ENCODE results near the gene SUGP2.
"Not testable (repeated sequence)": the region's sequence is repeated elsewhere in the genome, so short reads cannot be mapped to it uniquely, and the experiment has no call there.

The SUGP2 gene

DNA sequence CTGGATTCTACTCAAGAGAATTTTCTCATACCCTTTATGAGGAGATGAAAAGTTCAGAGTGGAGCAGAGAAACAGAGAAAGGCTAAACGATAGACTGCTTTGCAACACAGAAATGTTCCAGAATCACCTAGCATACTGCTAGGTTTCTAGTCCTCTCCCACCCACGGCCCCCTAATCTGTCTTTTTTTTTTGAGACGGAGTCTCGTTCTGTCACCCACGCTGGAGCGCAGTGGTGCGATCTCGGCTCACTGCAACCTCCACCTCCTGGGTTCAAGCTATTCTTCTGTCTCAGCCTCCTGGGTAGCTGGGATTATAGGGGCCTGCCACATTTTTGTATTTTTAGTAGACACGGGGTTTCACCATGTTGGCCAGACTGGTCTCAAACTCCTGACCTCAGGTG lies 4.8 kb downstream of the SUGP2 start:
- DNase-seq = no peak

DNA sequence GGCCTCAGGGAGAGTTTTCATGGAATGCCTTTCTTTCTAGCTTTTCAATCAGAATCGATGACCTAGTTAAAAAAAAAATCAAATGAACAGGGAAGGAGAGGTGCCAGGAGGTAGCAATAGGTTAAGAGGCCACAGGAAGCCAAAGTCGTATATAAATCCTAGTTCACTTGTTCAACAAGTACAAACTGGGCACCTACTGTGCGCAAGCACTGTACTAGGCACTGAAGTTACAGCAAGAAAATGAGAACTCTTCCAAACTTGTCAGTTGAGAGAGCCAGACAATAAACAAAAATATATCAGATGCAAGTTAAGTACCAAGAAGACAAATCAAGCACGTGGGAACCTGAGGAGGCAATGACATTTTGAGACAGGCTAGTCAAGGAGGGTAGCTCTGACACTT lies 6.1 kb downstream of the SUGP2 start:
- no peak for DNase-seq

DNA sequence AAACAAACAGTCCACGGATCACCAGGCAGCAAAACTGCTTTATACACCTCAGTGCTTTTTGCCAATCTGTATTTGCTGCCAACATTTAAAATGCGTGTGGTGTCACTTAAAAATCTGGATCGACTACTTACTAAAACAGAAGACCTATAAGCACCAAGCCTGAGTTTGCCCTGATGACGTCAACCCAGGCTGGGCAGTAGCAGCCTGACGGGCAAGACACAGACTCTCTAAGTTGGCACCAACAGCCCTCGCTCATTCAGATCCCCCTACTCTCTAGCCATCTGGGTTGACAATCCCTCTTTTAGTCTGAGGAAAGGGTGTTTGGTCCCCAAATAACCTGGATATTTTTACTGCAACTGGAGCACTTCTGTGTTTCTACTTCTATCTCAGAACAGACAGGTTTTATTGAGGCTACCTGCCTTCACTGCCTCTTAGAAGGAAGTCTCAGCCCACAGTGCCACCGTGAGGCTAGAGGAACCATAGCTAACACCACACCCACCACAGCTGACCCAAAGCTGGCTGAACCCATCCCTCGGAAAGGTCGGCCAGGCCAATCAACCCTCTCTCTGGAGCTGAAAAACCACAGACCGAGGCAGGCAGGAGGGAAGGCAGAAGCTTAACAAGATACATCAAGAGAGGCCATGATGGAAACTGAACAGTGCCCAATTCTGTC lies 6.9 kb downstream of the SUGP2 start:
- no peak for DNase-seq

DNA sequence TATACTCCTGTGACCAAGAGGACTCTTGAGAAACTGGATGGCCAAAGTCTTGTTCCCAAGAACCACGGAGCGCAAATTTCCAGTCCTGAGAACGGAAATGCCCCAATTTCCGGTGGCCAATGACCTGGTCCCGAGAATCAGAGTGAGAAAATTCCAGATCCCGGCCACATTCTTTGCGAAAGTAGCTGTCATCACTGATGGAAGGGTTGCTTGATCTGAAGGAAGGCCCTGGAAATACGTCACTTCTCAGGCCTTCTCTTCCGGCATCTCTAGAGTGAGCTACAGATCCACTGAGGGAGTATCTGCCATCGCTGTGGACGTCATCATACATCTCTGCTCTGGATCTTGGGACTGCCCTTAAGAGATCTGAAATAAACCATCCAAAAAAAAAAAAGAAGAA lies 7.5 kb downstream of the SUGP2 start:
- DNase-seq = no peak

DNA sequence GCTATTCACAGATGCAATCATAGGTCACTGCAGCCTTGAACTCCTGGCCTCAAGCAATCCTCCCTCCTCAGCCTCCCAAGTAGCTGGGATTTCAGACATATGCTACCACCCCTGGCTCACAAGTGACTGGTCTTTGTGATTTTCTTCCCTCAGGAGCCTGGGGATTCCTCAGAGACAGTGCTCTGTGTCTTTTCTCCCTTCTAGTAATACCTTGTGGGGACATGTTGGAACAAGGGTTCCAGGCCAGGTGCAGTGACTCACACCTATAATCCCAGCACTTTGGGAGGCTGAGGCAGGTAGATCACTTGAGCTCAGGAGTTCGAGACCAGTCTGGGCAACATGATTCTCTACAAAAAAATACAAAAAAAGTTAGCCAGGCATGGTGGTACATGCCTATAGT lies 9.9 kb downstream of the SUGP2 start:
- DNase-seq = not testable (repeated sequence)

DNA sequence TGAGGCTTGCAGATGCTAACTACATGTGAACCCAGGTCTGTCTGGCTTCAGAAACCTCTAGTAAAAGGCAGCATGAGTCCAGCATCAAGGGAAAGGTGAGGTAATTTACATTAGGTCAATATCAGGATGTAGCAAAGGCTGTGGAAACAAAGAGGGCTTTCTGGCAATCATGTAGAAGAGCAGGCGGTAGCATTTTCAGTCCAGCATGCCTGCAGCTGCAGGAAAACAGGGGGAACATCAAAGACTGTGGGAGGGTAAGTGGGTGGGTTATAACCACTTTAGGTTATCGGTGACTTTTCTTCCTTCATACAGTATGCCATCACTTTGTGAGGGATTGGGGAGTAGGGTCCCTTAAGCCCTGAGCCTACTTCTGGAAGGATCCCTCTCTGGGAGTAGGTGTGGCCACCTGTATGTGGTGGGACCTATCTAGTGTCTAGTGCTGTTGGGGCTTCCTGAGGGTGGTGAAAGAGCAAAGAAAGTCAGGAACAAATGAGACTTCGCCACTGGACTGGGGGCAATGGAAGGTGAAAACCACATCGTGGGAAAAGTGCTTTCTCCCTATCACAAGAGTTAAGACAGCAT lies 10.8 kb downstream of the SUGP2 start:
- no peak for DNase-seq

DNA sequence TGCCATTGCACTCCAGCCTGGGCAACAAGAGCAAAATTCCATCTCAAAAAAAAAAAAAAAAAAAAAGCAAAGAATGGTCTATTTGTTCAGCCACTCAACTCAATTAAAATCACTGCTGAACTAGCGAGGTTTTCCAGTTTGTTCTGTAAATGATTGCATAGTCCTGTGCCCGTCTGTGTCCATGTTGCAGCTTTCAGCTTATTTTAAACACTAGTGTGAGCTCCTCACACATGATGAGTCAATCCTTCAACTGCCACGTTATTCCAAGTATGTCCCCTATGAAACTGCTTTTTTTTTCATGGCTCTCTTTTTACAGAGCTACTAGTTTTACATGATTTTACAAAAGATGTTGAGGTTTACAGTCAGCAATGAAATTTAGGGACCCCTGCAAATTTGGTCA lies 12.2 kb downstream of the SUGP2 start:
- no peak for DNase-seq

DNA sequence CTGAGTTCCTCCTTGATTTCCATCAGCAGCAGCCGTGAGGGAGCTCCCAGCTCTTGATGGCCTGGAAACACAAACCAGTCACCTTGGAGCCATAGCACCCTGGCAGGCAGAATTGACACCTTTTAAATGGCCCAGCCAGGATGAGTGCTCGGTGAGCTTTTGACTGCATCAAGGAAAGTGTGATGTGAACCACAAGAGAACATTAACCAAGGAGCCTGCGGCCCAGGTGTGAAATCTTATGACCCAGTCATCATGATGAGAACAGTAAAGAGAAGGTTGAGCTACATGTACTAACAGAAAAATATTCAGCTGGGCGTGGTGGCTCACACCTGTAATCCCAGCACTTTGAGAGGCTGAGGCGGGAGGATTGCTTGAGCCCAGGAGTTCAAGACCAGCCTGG lies 22.8 kb downstream of the SUGP2 start:
- DNase-seq = no peak

DNA sequence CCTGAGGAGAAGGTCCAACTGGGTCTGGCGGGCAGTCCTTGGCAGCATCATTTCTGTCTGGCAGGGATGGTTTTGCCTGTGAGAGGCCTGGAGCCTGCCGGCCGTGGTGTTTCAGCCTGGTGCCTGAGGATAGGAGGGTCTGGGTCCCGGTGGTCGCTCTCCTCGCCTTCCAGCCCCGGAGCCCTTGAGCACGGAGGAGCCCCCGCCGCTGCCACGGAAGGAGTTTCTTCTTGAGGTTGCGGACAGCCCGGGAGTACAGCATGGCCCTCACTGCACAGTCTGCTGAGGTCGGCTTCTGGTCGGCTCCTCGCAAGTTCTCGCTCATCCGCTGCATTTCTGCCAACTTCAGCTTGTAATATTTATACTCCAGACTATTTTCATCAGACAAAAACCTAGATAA lies 23.4 kb downstream of the SUGP2 start:
- DNase-seq = no peak

DNA sequence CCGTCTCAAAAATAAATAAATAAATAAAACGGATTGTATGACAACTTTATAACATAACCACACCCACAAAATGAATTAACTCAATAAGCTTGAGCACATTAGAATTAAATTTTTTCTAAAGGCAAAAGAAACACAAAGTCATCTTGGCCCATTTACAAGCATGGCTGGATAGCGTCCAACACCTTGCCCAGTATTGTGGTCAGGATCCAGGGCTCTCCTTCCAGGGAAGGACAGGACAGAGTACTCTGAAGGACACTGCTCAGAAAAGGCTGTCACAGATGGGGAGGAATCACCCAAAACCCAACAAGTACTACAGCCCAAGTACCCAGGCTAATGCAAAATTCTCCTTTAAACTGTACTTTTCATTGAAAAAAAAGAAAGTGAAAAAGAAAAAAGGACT lies 27.1 kb downstream of the SUGP2 start:
- no peak for DNase-seq

DNA sequence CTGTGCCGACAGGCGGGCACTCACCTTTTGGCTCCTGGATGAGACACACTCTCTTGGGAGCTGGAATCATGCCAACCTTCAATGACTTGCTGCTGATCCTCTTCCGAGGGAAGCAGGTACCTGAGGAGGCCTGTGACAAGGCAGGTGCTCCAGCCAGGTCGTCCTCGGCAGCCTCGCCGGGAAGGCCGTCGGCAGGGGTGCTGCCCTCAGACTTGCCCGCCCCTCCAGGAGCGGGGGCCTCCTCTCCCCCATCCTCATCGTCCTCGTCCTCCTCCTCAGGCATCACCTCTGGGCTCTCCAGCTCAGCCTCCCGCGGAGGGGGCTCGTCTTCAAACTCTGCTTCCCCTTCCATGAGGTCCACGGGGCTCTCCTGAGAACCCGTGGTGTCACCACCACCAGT lies 29.2 kb downstream of the SUGP2 start:
- DNase-seq = no peak

DNA sequence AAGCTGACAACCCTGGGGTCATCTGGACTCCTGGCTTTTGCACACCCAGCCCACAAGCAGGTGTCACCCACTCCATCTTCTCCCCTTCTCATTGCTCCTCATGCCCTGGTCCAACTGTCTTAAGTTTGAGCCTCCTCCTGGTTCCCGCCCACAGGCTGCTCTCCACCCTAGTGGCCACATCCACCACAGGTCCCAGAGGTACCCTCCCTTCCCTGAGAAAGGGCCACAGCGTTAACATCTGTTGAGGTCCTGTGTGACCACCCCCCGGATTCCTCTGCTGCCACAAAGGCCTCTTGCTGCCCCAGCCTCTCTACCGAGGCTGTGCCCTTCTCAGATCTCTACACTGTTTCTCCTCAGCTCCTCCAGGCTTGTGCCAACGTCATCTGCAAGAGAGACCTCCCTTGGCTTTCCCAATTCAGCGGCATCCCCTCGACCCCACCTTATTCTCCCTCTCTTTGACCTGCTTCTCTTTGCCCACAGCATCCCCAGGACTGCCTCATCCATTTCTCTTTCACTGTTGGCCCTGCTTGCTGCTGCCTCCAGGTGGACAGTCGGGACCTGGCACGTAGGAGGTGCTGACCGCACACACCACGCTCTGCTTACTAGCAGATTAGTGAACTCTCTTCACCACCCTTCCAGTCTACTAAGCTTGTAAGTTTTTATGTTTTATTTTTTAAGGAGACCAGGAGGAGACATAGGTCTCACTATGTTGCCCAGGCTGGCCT lies 33.3 kb downstream of the SUGP2 start:
- no peak for DNase-seq

DNA sequence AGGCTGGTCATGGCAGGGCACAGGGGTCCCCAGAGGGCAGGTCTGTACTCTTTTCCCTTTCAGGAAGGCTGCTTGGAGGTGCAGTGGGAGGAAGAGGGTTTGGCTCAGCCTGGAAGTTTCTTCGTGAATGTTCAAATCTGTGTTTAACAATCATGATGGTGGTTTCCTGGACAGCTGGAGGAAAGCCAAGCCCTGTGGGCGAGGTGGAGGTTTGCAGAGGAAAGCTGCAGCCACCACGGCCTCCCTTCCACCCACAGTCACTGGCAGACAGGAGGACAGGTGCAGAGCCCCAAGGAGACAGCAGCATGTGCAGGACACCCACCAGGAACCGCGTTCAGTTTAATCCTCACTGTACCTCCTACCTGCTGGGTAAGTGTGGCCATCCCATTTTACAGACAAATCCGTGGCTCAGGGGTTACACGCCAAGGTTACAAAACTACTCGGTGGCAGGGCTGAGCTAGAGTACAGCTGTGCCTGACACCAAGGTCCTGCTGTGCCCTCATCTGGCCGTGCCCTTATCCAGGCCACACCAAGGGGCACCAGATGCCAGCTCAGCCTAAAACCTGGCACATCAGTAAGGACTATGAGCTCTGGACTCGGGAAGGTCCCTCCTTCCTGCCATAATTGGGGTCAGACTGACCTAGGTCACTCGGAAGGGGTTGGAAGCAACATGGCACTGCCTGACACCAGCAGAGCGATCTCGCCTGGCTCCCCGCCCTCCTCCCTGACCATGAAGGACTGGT lies 34.1 kb downstream of the SUGP2 start:
- no peak for DNase-seq

DNA sequence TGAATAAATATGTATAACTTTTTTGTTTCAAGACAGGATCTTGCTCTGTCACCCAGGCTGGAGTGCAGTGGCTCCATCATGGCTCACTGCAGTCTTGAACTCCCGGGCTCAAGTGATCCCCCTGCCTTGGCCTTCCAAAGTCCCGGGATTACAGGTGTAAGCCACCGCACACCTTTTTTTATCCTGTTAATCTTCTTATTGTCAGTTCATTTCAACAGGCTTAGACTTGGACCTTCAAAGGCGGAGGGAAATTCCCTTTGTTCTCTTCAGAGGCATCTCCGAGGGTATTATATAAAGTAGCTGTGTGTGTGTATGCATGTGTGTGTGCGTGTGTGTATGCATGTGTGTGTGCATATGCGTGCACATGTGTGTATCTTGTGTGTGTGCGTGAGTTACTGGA lies 35.0 kb downstream of the SUGP2 start:
- DNase-seq = no peak

DNA sequence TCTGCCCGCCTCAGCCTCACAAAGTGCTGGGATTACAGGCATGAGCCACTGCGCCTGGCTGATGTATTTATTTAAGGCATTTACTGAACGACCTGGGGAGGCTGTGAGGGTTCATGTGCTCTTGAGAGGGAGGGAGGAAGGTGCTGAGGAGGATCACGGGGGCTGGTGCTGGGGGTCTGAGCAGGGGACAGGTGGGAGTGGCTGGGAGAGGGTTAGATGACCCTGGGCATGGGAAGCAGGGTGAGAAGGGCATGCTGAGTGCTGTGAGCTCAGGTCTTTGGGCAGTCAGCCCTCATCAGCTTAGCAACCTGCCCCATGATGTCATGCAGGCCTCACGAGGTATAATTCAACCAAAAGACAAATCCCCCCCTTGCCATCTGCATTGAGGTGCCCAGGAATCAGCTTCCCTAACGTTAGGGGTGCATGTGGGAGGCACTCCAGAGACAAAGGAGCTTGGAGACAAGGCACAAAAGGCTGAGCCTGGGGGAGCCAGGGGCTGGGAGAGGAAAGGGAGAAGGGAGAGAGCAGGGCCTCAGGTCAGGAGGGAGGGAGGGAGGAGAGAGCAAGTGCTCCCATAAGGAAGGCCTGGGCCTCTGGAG lies 36.4 kb downstream of the SUGP2 start:
- no peak for DNase-seq

DNA sequence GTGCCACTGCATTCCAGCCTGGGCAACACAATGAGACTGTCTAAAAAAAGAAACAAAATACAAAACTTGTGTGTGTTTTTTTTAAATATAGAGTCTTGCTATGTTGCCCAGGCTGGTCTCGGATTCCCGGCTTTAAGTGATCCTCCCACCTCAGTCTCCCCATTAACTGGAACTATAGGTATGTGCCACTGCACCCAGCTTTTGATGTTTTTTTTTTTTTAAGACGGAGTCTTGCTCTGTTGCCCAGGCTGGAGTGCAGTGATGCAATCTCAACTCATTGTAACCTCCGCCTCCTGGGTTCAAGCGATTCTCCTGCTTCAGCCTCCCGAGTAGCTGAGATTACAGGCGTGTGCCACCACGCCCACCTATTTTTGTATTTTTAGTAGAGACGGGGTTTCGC lies 37.0 kb downstream of the SUGP2 start:
- no peak for DNase-seq

DNA sequence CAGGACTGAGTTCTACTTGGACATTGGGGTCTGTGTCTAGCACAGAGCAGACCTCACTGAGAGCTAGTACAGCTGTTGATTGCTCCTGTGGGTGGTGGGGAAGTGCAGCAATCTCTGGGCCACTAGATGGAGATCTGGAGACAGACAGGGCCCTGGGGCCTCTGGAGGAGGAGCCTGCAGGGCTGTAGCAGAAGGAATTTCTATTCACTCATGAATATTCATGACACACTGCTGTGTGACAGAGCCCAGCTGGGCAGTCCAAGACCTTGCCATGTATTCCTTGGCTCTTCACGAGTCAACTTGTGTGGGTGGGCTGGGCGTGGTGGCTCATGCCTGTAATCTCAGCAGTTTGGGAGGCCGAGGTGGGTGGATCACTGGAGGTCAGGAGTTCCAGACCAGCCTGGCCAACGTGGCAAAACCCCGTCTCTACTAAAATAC lies 37.5 kb downstream of the SUGP2 start:
- no peak for DNase-seq

DNA sequence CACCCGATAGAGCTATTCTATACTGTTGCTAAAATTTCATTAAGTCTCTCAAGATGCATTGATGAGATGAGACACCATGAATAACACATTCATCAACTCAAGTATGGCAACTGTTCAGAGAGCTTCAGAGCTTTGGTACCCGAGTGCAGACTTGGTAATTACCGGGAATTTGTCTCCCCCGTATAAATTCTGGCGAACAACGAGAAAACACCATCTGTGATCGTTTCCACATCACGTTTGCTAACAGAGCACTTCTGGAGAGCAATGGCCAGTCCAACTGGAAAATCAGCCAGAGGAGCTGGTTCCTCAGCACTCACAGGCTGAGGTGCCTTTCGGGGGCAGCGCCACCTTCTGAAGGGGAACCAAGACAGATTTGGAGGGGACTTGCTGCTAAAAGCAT lies 40.2 kb downstream of the SUGP2 start:
- DNase-seq = no peak

DNA sequence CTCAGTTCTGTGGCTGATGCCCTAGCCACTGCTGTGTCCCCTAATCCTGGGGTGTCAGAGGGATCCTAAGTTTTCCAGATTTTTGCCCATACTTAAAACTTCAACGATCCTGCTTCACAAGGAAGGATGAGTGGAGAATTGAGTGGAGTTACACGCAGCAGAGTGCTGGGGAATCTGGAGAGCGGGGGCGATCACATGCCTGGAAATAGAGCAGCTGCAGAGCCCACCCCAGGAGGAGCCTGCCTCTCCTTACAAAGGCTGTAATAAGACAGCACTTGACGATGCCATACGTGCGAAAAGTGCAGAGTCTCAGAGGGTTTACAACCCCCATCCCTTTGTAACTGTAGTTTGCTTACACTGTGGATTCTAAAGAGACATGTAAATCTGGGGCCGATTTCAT lies 40.6 kb downstream of the SUGP2 start:
- no peak for DNase-seq

DNA sequence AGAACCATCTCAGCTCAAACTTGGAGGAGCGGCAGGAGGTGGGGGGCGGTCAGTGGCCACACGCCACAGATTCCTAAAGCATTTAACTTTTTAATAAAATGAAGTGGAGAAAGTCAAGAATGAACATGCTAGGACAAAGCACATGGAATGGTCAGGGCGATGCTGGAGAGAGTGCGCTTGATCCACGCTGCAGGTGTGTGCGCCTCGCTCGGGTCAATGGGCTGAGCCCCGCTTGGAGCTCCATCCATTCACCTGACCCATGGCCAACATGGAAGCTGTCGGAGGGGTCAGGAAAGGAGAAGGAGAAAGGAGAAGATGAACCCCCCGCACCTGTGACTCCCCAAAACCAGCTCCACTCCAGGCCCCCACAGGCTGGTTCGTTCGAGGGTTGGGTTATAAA lies 41.8 kb downstream of the SUGP2 start:
- no peak for DNase-seq

DNA sequence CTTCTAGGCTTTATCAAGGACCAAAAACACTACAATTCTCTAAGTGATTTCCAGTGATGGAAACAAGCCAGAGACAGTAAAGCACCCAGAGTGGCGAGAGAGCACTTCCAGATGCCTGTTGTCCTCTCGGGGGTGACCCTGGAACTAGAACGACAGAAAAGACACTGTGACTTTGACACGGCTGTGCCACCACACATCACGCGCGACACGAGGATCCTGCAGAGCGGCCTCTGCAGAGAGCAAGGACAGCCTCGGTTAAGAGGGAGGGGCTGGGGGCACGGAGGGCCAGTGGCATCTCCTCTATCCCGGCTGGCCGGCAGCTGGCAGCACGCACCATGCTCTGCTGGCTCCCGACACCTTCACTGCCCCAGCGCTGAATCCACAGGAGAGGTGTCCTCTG lies 42.3 kb downstream of the SUGP2 start:
- DNase-seq = no peak

DNA sequence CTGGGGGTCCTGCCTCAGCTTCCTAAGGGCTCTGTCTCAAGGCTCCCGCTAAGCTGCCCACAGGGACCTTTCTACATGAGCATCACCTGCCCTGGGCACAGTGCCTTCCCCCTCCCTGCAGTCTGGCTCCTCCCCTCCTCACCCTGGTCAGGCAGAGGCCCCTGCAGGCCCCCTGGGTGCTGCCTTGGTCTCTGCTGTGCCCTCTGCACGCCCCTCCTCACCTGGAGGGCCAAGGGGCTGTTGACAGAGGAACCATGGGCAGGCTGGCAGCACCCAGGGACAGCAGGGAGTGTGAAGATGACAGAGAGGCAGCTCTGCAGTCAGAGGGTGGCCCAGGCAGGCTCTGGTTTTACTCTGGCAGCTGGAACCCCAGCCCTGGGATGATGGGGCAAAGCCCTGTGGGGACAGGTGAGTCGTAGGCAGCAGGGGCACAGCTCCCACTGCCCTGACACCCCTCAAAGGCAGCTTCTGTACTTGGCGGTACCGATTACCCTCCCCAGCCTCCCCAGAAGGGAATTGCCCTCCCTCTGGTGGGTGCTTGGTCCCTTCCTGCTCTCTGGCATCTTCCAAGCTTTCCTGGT lies 43.1 kb downstream of the SUGP2 start:
- DNase-seq = no peak

DNA sequence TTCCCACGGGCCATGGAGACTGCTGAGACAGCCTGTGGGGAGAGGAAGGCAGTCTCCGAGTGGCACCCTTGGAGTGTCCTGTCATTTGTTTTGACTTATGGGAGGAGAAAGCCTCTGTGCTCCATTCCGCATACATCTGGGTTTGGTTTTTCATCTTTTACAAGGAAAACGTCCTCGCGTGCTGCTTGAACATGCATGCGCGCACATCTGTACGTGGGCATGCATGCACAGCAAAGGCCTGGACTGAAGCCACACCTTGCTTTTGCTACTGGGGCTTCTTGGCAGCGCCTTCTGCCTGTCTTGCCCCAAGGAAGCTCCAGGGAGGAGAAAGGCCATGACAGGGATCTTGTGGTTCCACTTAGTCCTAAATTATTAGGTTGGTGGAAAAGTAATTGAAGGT lies 44.0 kb downstream of the SUGP2 start:
- no peak for DNase-seq
